ENCODE results near the gene ARPC1B. TPM values are rescaled to one million over a fixed set of nuclear protein-coding genes. Genes with fewer than 3 reads are reported as not detected.

ARPC1B gene
- total and polyA plus RNA-seq, 2 of the 4 experiments (the other 2 are of a cell fraction), result 351 to 488 TPM

DNA sequence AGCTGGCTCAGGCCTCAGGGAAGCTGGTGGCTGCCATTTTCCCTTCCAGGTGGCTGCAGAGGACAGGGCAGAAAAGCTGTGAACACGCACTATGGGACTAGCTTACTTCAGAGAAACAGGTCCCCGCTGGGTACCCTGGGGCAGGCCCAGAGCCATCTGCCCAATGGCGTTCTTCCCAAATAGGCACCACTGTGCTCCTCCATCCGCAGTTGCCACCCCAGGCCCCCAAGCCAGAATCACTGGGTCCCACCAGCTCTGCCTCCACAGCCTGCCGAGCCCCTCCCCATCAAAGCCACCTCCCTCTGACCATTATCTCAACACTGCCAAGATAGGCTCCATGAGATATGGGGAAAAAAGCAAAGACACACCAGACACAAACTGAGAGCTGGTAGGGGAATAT lies 45.7 kb downstream of the ARPC1B start:
- H3K27me3 ChIP-seq (ENCODE audit: control insufficient read depth, insufficient read depth, low read length), result no peaks in the 10 kb centered on the region
- no peak overlapping the region for H4K8ac ChIP-seq (ENCODE audit: low read depth in 2 of 2, low read length in 2 of 2)
- no peaks in the 10 kb centered on the region for H3K4me1 ChIP-seq (ENCODE audit: control insufficient read depth, insufficient read depth, low read length)
- no peak overlapping the region for H3K27ac ChIP-seq (ENCODE audit: insufficient read depth, low read length)
- H2AFZ ChIP-seq (replicated peaks; ENCODE audit: low read length, poor library complexity), result no peak overlapping the region
- H2AK9ac ChIP-seq (replicated peaks; ENCODE audit: low read depth, low read length, poor library complexity), result no peak overlapping the region
- H3K36me3 ChIP-seq (ENCODE audit: control insufficient read depth, insufficient read depth, low read length), result peaks cover 73% of the 10 kb centered on the region
- no peak overlapping the region for H3K23ac ChIP-seq (ENCODE audit: low read depth, low read length)
- TF ChIP-seq, protein P1, sequence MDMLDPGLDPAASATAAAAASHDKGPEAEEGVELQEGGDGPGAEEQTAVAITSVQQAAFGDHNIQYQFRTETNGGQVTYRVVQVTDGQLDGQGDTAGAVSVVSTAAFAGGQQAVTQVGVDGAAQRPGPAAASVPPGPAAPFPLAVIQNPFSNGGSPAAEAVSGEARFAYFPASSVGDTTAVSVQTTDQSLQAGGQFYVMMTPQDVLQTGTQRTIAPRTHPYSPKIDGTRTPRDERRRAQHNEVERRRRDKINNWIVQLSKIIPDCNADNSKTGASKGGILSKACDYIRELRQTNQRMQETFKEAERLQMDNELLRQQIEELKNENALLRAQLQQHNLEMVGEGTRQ (IDR thresholded peaks at IDR 0.05; ENCODE audit: low read depth, low read length), result no peak
- no peak for TF ChIP-seq MXI1 (IDR thresholded peaks at IDR 0.05; ENCODE audit: borderline replicate concordance, low read depth, low read length)
- no peak for TF ChIP-seq BHLHE40 (IDR thresholded peaks at IDR 0.05; ENCODE audit: low read depth, low read length)
- TF ChIP-seq, protein P2, sequence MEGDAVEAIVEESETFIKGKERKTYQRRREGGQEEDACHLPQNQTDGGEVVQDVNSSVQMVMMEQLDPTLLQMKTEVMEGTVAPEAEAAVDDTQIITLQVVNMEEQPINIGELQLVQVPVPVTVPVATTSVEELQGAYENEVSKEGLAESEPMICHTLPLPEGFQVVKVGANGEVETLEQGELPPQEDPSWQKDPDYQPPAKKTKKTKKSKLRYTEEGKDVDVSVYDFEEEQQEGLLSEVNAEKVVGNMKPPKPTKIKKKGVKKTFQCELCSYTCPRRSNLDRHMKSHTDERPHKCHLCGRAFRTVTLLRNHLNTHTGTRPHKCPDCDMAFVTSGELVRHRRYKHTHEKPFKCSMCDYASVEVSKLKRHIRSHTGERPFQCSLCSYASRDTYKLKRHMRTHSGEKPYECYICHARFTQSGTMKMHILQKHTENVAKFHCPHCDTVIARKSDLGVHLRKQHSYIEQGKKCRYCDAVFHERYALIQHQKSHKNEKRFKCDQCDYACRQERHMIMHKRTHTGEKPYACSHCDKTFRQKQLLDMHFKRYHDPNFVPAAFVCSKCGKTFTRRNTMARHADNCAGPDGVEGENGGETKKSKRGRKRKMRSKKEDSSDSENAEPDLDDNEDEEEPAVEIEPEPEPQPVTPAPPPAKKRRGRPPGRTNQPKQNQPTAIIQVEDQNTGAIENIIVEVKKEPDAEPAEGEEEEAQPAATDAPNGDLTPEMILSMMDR (conservative IDR thresholded peaks at IDR 0.05; ENCODE audit: low read depth, low read length), result no peak
- TF ChIP-seq CHD1 (IDR thresholded peaks at IDR 0.05; ENCODE audit: low read depth, low read length), result no peak
- no peak for TF ChIP-seq POLR2A (IDR thresholded peaks at IDR 0.05; ENCODE audit: low read depth, low read length)
- no peak for TF ChIP-seq MAFK (IDR thresholded peaks at IDR 0.05; ENCODE audit: low read depth, low read length)
- no peak for TF ChIP-seq MAZ (IDR thresholded peaks at IDR 0.05; ENCODE audit: borderline replicate concordance, low read depth, low read length)
- TF ChIP-seq RAD21 (IDR thresholded peaks at IDR 0.05; ENCODE audit: low read length), result no peak
- TF ChIP-seq, protein P3, sequence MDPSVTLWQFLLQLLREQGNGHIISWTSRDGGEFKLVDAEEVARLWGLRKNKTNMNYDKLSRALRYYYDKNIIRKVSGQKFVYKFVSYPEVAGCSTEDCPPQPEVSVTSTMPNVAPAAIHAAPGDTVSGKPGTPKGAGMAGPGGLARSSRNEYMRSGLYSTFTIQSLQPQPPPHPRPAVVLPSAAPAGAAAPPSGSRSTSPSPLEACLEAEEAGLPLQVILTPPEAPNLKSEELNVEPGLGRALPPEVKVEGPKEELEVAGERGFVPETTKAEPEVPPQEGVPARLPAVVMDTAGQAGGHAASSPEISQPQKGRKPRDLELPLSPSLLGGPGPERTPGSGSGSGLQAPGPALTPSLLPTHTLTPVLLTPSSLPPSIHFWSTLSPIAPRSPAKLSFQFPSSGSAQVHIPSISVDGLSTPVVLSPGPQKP (IDR thresholded peaks at IDR 0.05; ENCODE audit: borderline replicate concordance, low read depth, low read length), result no peak
- TF ChIP-seq RCOR1 (IDR thresholded peaks at IDR 0.05; ENCODE audit: insufficient replicate concordance, low read length), result no peak
- TF ChIP-seq CEBPB (IDR thresholded peaks at IDR 0.05; ENCODE audit: low read depth, low read length), result no peak
- no peak for TF ChIP-seq RFX5 (IDR thresholded peaks at IDR 0.05; ENCODE audit: low read depth, low read length)
- no peak for TF ChIP-seq SMC3 (IDR thresholded peaks at IDR 0.05; ENCODE audit: low read depth, low read length)
- no peak for TF ChIP-seq FOS (IDR thresholded peaks at IDR 0.05; ENCODE audit: low read depth, low read length)
- TF ChIP-seq NFE2L2 (IDR thresholded peaks at IDR 0.05; ENCODE audit: low read depth, low read length), result no peak
- H3K14ac ChIP-seq (replicated peaks; ENCODE audit: low read depth, low read length), result no peak overlapping the region
- H2BK15ac ChIP-seq (ENCODE audit: low read depth, low read length), result no peak overlapping the region
- no CpG with 5 or more reads among the region's 5 CpGs for WGBS, 2 experiments (ENCODE audit: extremely low coverage in 2 of 2, insufficient read length in 1 of 2)
- ATAC-seq (ENCODE audit: low read depth) (no peak), DNase-seq (no peak)
- POLR2A ChIA-PET (ENCODE audit: unreplicated experiment), result interaction anchor here (1.3 kb wide), 1 partner anchor 11 kb away, joined by 3 read pairs; the partner anchor contains the start of genes BUD31 and PDAP1
- no peak overlapping the region for H3K9ac ChIP-seq (ENCODE audit: low read depth, low read length)
- no peak overlapping the region for H2AK5ac ChIP-seq (ENCODE audit: low read depth, low read length)
- dilution Hi-C loops (cut with HindIII; ENCODE audit: low sequenced_read_pairs, unreplicated experiment), result no loop called here
- H2BK20ac ChIP-seq (ENCODE audit: low read depth, low read length), result no peak overlapping the region
- CTCF ChIA-PET, result no interaction called here
- H3K9me1 ChIP-seq (ENCODE audit: insufficient read depth, low read length), result no peaks in the 10 kb centered on the region
- no peak overlapping the region for H4K5ac ChIP-seq (ENCODE audit: low read depth, low read length)
- H3K4me3 ChIP-seq (ENCODE audit: insufficient read depth, low read depth, low read length), result no peak overlapping the region
- H3K18ac ChIP-seq (ENCODE audit: low read depth, low read length), result no peak overlapping the region
- no peak overlapping the region for H3K56ac ChIP-seq (ENCODE audit: extremely low read depth, insufficient read depth, low read length)
- H3K9me3 ChIP-seq (ENCODE audit: control insufficient read depth, insufficient read depth, low read length), result no peaks in the 10 kb centered on the region
- H3K79me1 ChIP-seq (ENCODE audit: low read depth in 1 of 2, low read length in 2 of 2), result peaks cover 9 to 18% of the 10 kb centered on the region in 2 experiments
- no peak overlapping the region for H2BK120ac ChIP-seq (ENCODE audit: low read depth, low read length)
- no peak overlapping the region for H4K91ac ChIP-seq (ENCODE audit: insufficient read depth, low read depth, low read length)
- no peak overlapping the region for H3K4me2 ChIP-seq (ENCODE audit: low read depth, low read length)
- no peak overlapping the region for H3K4ac ChIP-seq (ENCODE audit: low read depth, low read length)
- peaks cover 24% of the 10 kb centered on the region for H4K20me1 ChIP-seq (ENCODE audit: insufficient read depth, low read length)
- BruUV-seq (replicated peaks), result no TSS peak
- in situ Hi-C loops (cut with MboI; ENCODE audit: low sequenced_read_pairs), result no loop called here
- intact Hi-C loops (cut with micrococcal nuclease), result no loop called here
- no peak overlapping the region for H2BK5ac ChIP-seq (ENCODE audit: low read depth, low read length, poor library complexity, severe bottlenecking)
